Hepatocyte (in vitro differentiated cells): Measurements from ENCODE around the gene RPS6KA2.

Experiments
- CTCF ChIP-seq: fragments of 200-600 bp; sonication (generic); IDR thresholded peaks from 2 replicates; pipeline ENCODE4 v1.5.1; 2016; ENCODE audit warnings: antibody characterized with exemption, mild to moderate bottlenecking; ENCODE audit not compliant: poor library complexity
- EZH2phosphoT487 ChIP-seq: fragments of 200-600 bp; sonication (generic); IDR thresholded peaks from one replicate; pipeline ENCODE4 v1.6.1; 2018; ENCODE audit warnings: antibody characterized with exemption, mild to moderate bottlenecking, low read depth, moderate library complexity; ENCODE audit not compliant: unreplicated experiment, severe bottlenecking

- TF ChIP-seq EZH2phosphoT487 (no peak), CTCF (no peak)
These were observed 215.3 kb downstream of the RPS6KA2 start for GRCh38 chr6:166411721-166412151.
